SK-N-SH (cell line): ENCODE measurements around the gene RAB3IL1. TPM values are rescaled to one million over a fixed set of nuclear protein-coding genes. Genes with fewer than 3 reads are reported as not detected.

Experiments
- CTCF ChIA-PET: fragments of 300-600, 350-600 bp; formaldehyde crosslinking; extraction: SDS; loops from one replicate; lab custom pipeline; 2021; lab: Yijun Ruan, JAX
- POLR2A ChIA-PET: fragments of 350-600 bp; sonication (Branson Sonifier 250); formaldehyde crosslinking; extraction: SDS; loops from one replicate; lab custom pipeline; 2020; ENCODE audit warnings: antibody characterized with exemption, inconsistent platforms; lab: Yijun Ruan, JAX
- DNase-seq: peaks from one replicate; pipeline ENCODE4 v3.0.0; 2012
- H2AFZ ChIP-seq: fragments of 200-600 bp; sonication (generic); 2 replicates; pipeline ENCODE4 v1.8.1; 2016; ENCODE audit warnings: antibody characterized with exemption, mild to moderate bottlenecking, low read depth
- H3F3A ChIP-seq: fragments of 200-600 bp; sonication (generic); replicated peaks from 2 replicates; pipeline ENCODE3; 2016; ENCODE audit warnings: antibody characterized with exemption, mild to moderate bottlenecking; ENCODE audit not compliant: insufficient read depth
- H3K27ac ChIP-seq, 2 experiments: fragments of 200-500 bp in 1 of 2; fragments of 200-600 bp in 1 of 2; sonication (Bioruptor generic) in 1 of 2; sonication (generic), shearing (Covaris generic) in 1 of 2; 2 replicates each; pipeline versions ENCODE4 v1.5.1 to v1.6.1; 2014 to 2016; ENCODE audit warnings: low read depth in 2 of 2, inconsistent platforms in 1 of 2, low read length in 1 of 2, mild to moderate bottlenecking in 1 of 2, mixed read lengths in 1 of 2
- H3K27me3 ChIP-seq: fragments of 200-600 bp; sonication (generic), shearing (Covaris generic); 2 replicates; pipeline ENCODE4 v1.6.1; 2016; ENCODE audit warnings: mixed run types; ENCODE audit not compliant: insufficient read depth
- H3K36me3 ChIP-seq, 2 experiments: fragments of 200-500 bp in 1 of 2; fragments of 200-600 bp in 1 of 2; sonication (Bioruptor generic) in 1 of 2; sonication (generic) in 1 of 2; replicated peaks in 1 of 2; 2 replicates each; pipeline versions ENCODE3 to v1.5.1; 2014 to 2016; ENCODE audit warnings: low read length in 1 of 2, mild to moderate bottlenecking in 1 of 2; ENCODE audit not compliant: insufficient read depth in 2 of 2, control insufficient read depth in 1 of 2
- H3K4me1 ChIP-seq, 2 experiments: fragments of 200-500 bp in 1 of 2; fragments of 200-600 bp in 1 of 2; sonication (Bioruptor generic) in 1 of 2; sonication (generic), shearing (Covaris generic) in 1 of 2; 2 replicates each; pipeline versions ENCODE4 v1.5.1 to v1.6.1; 2014 to 2016; ENCODE audit warnings: low read depth in 1 of 2, low read length in 1 of 2, mixed run types in 1 of 2; ENCODE audit not compliant: insufficient read depth in 2 of 2, control insufficient read depth in 1 of 2
- H3K4me2 ChIP-seq: fragments of 200-600 bp; sonication (generic), shearing (Covaris generic); 2 replicates; pipeline ENCODE4 v1.6.1; 2017; ENCODE audit warnings: mixed run types
- H3K4me3 ChIP-seq, 2 experiments: fragments of 200-500 bp in 1 of 2; fragments of 200-600 bp in 1 of 2; sonication (Bioruptor generic) in 1 of 2; sonication (generic), shearing (Covaris generic) in 1 of 2; 2 replicates each; pipeline versions ENCODE4 v1.5.1 to v1.8.1; 2014 to 2016; ENCODE audit warnings: low read depth in 2 of 2, inconsistent platforms in 1 of 2, low read length in 1 of 2, mild to moderate bottlenecking in 1 of 2, mixed read lengths in 1 of 2, moderate library complexity in 1 of 2
- H3K79me2 ChIP-seq: fragments of 200-600 bp; sonication (generic); 2 replicates; pipeline ENCODE4 v1.8.1; 2017; ENCODE audit warnings: mild to moderate bottlenecking; ENCODE audit not compliant: insufficient read depth
- H3K9ac ChIP-seq: fragments of 200-600 bp; sonication (generic); 2 replicates; pipeline ENCODE4 v1.6.1; 2017; ENCODE audit warnings: mixed run types
- H3K9me2 ChIP-seq: fragments of 200-600 bp; sonication (generic); 2 replicates; pipeline ENCODE4 v1.6.1; 2017; ENCODE audit warnings: mixed run types
- H3K9me3 ChIP-seq: fragments of 200-600 bp; sonication (generic); 2 replicates; pipeline ENCODE4 v1.6.1; 2017; ENCODE audit warnings: mixed run types, mild to moderate bottlenecking, moderate library complexity
- H4K20me1 ChIP-seq: fragments of 200-600 bp; sonication (generic); 2 replicates; pipeline ENCODE4 v1.6.1; 2017; ENCODE audit warnings: mild to moderate bottlenecking, mixed run types; ENCODE audit not compliant: insufficient read depth
- FOXJ3 ChIP-seq: sonication (generic); formaldehyde crosslinking; IDR thresholded peaks from 2 replicates; pipeline ENCODE4 v1.5.1; 2020; ENCODE audit warnings: mild to moderate bottlenecking, missing genetic modification reagents
- IRF3 ChIP-seq: fragments of 150-350 bp; IDR thresholded peaks from 2 replicates; pipeline ENCODE4 v1.6.1; 2016; ENCODE audit warnings: mild to moderate bottlenecking, low read depth, low read length
- JUND ChIP-seq: IDR thresholded peaks from 2 replicates; pipeline ENCODE4 v1.4.0; 2012
- MEF2A ChIP-seq: IDR thresholded peaks from 2 replicates; pipeline ENCODE4 v1.4.0; 2012; ENCODE audit warnings: low read depth, borderline replicate concordance
- MXI1 ChIP-seq: IDR thresholded peaks from 2 replicates; pipeline ENCODE4 v1.6.1; 2012; ENCODE audit warnings: mild to moderate bottlenecking, low read depth, low read length, improper control_type of control experiment
- NFIC ChIP-seq: IDR thresholded peaks from 2 replicates; pipeline ENCODE4 v1.4.0; 2012; ENCODE audit warnings: borderline replicate concordance
- PBX3 ChIP-seq: IDR thresholded peaks from 2 replicates; pipeline ENCODE4; 2012
- RCOR1 ChIP-seq: fragments of 150-350 bp; IDR thresholded peaks from 2 replicates; pipeline ENCODE4 v1.6.1; 2017; ENCODE audit warnings: antibody characterized with exemption, low read length
- REST ChIP-seq: IDR thresholded peaks from 2 replicates; pipeline ENCODE4 v1.6.1; 2012; ENCODE audit warnings: mild to moderate bottlenecking, low read depth, low read length, moderate library complexity
- RXRA ChIP-seq: IDR thresholded peaks from 2 replicates; pipeline ENCODE4 v1.4.0; 2012; ENCODE audit warnings: low read depth, mild to moderate bottlenecking, borderline replicate concordance
- SIN3A ChIP-seq: IDR thresholded peaks from 2 replicates; pipeline ENCODE4 v1.6.1; 2012; ENCODE audit warnings: low read depth, mild to moderate bottlenecking, low read length, moderate library complexity, borderline replicate concordance
- WGBS: methylation state at CpG from one replicate; pipeline ENCODE4 v1.1.6; 2017; ENCODE audit warnings: low lambda C conversion rate; 5-methylcytosine and 5-hydroxymethylcytosine counted together
- polyA plus RNA-seq, 3 experiments: library from polyadenylated mRNA; depleted of rRNA; stranded (reverse); fragments of >200 nt; gene quantifications; 2 replicates each; pipeline ENCODE4 v1.2.3, GENCODE V29; 2012

The RAB3IL1 gene
- polyA plus RNA-seq, 1 of the 3 experiments (the other 2 are of a cell fraction): 10.2 TPM

- no peaks in the 10 kb centered on the region for H4K20me1 ChIP-seq
- TF ChIP-seq MXI1 (no peak), SIN3A (no peak), PBX3 (no peak), IRF3 (no peak), MEF2A (no peak), RCOR1 (no peak), NFIC (no peak), FOXJ3 (CRISPR knock-in tag) (no peak), REST (no peak), JUND (no peak), RXRA (no peak)
- TF ChIP-seq, all 33 proteins: peak for 0
- DNase-seq: no peak
- H3K4me2 ChIP-seq: no peak overlapping the region
- CTCF ChIA-PET: interaction anchor here (1.0 to 12.1 kb wide), 5 partner anchors 43 to 176 kb away, joined by 3 to 543 read pairs (median 29); partner anchors contain the start of genes BEST1 and FTH1
- no peaks in the 10 kb centered on the region for H3K9me2 ChIP-seq
- no peaks in the 10 kb centered on the region for H3K4me1 ChIP-seq
- peaks cover 0 to 8% of the 10 kb centered on the region in 2 experiments for H3K36me3 ChIP-seq
- H3K27me3 ChIP-seq: no peaks in the 10 kb centered on the region
- no peak overlapping the region for H3K27ac ChIP-seq
- no peaks in the 10 kb centered on the region for H3K79me2 ChIP-seq
- H3F3A ChIP-seq: no peaks in the 10 kb centered on the region
- H3K9me3 ChIP-seq: no peaks in the 10 kb centered on the region
- POLR2A ChIA-PET: no interaction called here
- no peak overlapping the region for H3K4me3 ChIP-seq
- H3K9ac ChIP-seq: no peak overlapping the region
- 76% methylated on average over 11 of the region's 14 CpGs for WGBS
- no peak overlapping the region for H2AFZ ChIP-seq
Observed at GRCh38 chr11:61905801-61906521, 11.4 kb downstream of the RAB3IL1 start.
